ENCODE results near the gene RPL22.
"Not testable (repeated sequence)": the region's sequence is repeated elsewhere in the genome, so short reads cannot be mapped to it uniquely, and the experiment has no call there.

RPL22 gene

GRCh38 chr1:6234502-6235295 is 35.3 kb upstream of the RPL22 start:
- DNase-seq (ENCODE audit: low read depth in 2 of 2) = no peak

- DNase-seq (ENCODE audit: low read depth in 2 of 2) = no peak
These were observed 34.0 kb upstream of the RPL22 start for GRCh38 chr1:6233376-6233775.

- no peak for DNase-seq (ENCODE audit: low read depth in 2 of 2)
These were observed 26.3 kb upstream of the RPL22 start for GRCh38 chr1:6225651-6226050.

- DNase-seq (ENCODE audit: low read depth in 2 of 2) = no peak
These were observed 25.3 kb upstream of the RPL22 start for GRCh38 chr1:6224718-6225117.

GRCh38 chr1:6223617-6224016 is 24.2 kb upstream of the RPL22 start:
- no peak for DNase-seq (ENCODE audit: low read depth in 2 of 2)

- no peak for DNase-seq (ENCODE audit: low read depth in 2 of 2)
These were observed 23.2 kb upstream of the RPL22 start for GRCh38 chr1:6222636-6223035.

GRCh38 chr1:6221210-6221784 is 21.9 kb upstream of the RPL22 start:
- DNase-seq (ENCODE audit: low read depth in 2 of 2) = no peak

GRCh38 chr1:6220236-6220635 is 20.8 kb upstream of the RPL22 start:
- DNase-seq (ENCODE audit: low read depth in 2 of 2) = no peak

- DNase-seq (ENCODE audit: low read depth in 2 of 2) = not testable (repeated sequence)
These were observed 20.2 kb upstream of the RPL22 start for GRCh38 chr1:6219641-6220040.

GRCh38 chr1:6218375-6219164 is 19.2 kb upstream of the RPL22 start:
- no peak for DNase-seq (ENCODE audit: low read depth in 2 of 2)

- no peak for DNase-seq (ENCODE audit: low read depth in 2 of 2)
These were observed 13.0 kb upstream of the RPL22 start for GRCh38 chr1:6212193-6212959.

GRCh38 chr1:6211731-6212130 is 12.3 kb upstream of the RPL22 start:
- no peak for DNase-seq (ENCODE audit: low read depth in 2 of 2)

- no peak for DNase-seq (ENCODE audit: low read depth in 2 of 2)
These were observed 11.4 kb upstream of the RPL22 start for GRCh38 chr1:6210591-6211355.

- DNase-seq (ENCODE audit: low read depth in 2 of 2) = no peak
These were observed 10.5 kb upstream of the RPL22 start for GRCh38 chr1:6209661-6210580.

- DNase-seq (ENCODE audit: low read depth in 2 of 2) = no peak
These were observed 9.6 kb upstream of the RPL22 start for GRCh38 chr1:6208723-6209660.

GRCh38 chr1:6207921-6208320 is 8.5 kb upstream of the RPL22 start:
- DNase-seq (ENCODE audit: low read depth in 2 of 2) = no peak

- no peak for DNase-seq (ENCODE audit: low read depth in 2 of 2)
These were observed 7.9 kb upstream of the RPL22 start for GRCh38 chr1:6207075-6207885.

- no peak for DNase-seq (ENCODE audit: low read depth in 2 of 2)
These were observed 7.1 kb upstream of the RPL22 start for GRCh38 chr1:6206520-6206855.

Data from stimulated activated CD8-positive, alpha-beta memory T cell treated with anti-CD3 and anti-CD28 coated beads, Interleukin-2, amount 100 ng/mL, for 1 hour (primary cell).